Activated effector memory CD4-positive, alpha-beta T cell treated with Interleukin-2 at 50 U/mL for 16 hours (primary cell): Measurements from ENCODE around the gene C4orf46.

Source experiments
- DNase-seq: peaks from one replicate; pipeline ENCODE4 v3.0.0-alpha.2; 2020

C4orf46 gene

DNA sequence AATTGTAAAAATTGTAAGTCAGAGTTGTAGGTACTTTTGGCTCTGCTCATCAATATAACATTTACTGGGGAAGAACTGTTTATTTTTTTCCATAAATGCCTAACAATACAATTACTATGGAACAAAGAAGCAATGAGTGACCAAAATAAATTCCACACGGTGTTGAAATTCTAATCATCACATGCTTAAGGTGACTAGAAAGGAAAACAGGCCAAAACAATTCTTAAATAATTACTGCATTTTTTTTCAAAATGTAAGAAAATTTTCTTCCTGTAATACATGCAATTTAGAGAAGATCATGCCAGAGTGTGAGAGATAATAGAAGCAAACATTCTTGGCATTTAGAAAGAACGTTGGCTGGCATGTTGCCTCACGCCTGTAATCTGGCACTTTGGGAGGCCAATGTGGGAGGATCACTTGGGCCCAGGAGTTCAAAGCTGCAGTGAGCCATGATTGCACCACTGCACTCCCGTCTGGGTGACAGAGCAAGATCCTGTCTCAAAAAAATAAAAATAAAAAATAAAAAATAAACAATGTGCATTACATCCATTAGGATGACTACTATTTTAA, 22.5 kb downstream of the C4orf46 start:
- no peak for DNase-seq

DNA sequence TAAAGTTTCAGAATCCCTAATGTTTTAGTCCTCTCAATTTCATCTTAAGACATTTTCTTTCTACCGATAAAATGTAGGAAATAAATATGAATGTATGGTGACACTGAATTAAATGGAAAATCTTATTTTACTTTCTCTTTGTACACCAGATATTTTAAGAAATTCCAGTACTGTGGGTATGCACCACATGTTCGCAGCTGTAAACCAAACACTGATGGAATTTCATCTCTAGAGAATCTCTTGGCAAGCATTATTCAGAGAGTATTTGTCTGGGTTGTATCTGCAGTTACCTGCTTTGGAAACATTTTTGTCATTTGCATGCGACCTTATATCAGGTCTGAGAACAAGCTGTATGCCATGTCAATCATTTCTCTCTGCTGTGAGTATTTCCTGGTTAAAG, 26.9 kb downstream of the C4orf46 start:
- DNase-seq, result no peak

DNA sequence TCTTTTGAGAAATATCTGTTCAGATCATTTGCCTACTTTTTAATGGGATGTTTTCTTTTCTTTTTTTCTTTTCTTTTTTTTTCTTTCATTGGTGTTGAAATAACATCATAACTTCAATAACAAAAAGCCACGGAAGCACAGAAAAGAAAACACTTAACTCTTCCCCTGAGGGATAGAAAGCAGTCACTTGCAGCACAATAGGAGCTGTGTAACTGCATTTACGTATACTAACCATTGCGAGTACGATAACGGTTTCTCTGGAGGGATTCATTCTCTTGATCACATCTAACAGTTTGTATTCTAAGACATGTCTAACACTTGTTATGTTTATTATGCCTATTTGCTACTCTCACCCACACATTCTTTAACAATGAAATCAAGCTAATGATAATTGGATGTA, 27.3 kb downstream of the C4orf46 start:
- no peak for DNase-seq

DNA sequence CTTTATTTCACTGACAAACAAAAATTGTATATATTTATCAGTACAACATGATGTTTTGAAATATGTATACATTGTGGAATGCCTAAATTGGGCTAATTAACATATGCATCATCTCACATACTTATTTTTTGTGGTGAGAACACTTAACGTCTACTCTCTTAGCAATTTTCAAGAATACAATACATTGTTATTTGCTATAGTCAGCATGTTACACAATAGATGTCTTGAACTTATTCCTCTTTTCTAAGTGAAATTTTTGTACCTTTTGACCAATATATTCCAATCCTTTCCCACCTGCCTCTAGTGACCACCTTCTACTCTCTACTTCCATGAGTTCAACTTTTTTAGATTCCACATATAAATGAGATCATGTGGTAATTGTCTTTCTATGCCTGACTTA, 35.1 kb downstream of the C4orf46 start:
- DNase-seq, result no peak

DNA sequence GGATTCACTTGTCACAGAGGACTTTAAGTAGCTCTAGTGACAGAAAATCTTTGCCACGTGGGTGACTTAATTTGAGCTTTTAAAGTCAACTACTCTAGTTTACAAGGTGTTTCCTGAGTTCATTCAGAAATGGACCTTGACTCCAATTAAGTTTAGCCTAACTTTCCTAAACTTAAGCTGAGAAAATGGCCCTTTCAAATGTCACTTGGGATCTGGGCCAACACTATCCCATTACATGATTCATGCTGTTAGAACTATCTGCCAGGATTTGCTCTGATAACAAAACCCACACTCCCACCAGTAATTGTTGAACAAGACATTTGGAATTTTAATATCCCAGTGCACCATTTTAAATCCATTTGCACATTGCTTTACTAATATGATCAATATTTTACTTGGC, 40.8 kb downstream of the C4orf46 start:
- no peak for DNase-seq

DNA sequence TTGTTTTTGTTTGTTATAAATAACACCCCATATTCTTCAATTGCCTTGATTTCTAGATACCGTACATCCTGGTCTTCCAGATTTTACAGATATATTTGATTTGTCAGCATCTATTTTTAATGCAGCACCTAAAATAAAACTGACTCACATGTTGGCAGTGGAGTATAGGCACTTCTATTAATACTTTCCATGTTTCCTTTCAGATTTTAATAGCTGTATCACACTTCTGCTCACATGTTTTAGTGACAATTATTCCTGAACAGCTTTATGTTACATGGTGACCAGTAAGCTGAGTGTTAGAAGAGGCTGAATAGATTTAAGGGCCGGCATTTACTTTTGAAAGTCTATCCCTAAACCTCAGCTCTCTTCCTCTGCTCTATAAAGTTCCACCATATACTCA, 46.1 kb downstream of the C4orf46 start:
- DNase-seq, result no peak

DNA sequence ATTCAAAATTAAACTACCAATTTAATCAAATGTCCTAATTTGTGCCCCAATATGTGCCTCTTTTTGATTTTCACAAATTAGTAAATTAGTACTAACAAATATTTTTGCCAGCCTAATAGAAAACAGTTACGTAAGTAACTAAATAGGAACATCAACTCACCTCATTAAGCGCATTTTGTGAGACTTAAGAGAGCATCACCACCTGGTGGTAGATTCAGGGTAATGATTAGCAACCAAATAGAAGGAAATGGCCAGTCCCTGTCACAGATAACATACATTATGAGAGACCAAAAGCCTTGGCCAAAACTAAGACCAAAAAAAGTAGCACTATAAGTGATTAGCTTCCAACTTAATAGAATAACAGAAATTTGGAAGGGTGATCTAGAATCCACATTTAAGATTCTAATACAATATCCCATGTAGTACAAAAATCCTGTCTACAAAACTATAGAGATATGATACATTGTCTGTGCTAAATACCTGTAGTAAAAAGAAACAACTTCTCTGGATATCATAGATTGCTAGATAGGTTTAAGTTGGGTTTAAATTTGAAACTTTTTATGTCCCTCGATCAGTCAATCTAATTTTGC, 46.7 kb downstream of the C4orf46 start:
- no peak for DNase-seq

DNA sequence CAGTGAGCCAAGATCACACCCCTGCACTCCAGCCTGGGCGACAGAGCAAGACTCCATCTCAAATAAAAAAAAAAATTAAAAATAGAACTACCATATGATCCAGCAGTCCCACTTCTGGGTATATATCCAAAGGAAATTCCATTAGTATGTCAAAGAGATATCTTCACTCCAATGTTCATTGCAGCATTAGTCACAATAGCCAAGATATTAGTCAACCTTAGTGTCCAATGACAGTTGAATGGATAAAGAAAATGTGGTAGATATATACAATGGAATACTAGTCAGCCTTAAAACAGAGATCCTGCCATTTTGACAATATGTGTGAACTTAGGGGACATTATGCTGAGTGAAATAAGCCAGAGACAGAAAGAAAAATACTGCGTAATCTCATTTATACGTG, 49.4 kb downstream of the C4orf46 start:
- no peak for DNase-seq

DNA sequence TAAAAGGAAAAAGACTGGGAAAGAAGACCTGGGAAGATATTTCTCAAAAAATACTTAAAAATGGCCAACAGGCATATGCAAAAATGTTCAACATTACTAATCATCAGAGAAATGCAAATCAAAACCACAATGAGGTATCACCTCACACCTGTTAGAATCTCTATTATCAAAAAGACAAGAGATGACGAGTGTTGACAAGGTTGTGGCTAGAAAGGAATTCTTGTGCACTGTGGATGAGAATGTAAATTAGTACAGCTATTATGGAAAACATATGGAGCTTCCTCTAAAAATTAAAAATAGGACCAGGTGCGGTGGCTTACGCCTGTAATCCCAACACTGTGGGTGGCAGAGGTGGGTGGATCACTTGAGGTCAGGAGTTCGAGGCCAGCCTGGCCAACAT, 50.0 kb downstream of the C4orf46 start:
- DNase-seq, result no peak

DNA sequence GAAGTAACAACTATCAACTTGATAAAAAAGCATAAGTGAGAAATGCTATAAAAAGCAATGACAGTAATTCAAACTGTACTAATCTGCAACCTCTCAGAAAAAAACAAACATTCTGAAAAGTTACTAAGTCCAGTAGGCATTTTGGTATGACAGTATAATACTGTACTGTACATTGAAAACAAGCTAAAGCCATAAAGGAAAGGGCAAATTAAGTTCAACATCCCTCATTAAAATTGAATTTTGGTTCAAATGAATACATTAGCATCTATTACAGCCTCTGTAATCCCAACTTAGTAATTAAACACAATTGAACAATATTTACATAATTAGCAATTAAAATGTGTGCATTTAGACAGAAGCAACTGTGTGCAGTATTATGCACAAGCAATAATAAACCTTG, 53.7 kb downstream of the C4orf46 start:
- DNase-seq, result no peak
